Measurements from ENCODE around the gene SERTAD1. TPM values are rescaled to one million over a fixed set of nuclear protein-coding genes. Genes with fewer than 3 reads are reported as not detected.

SERTAD1 gene
- total RNA-seq, 1 donor from 2014 or later: 13.8 TPM

DNA sequence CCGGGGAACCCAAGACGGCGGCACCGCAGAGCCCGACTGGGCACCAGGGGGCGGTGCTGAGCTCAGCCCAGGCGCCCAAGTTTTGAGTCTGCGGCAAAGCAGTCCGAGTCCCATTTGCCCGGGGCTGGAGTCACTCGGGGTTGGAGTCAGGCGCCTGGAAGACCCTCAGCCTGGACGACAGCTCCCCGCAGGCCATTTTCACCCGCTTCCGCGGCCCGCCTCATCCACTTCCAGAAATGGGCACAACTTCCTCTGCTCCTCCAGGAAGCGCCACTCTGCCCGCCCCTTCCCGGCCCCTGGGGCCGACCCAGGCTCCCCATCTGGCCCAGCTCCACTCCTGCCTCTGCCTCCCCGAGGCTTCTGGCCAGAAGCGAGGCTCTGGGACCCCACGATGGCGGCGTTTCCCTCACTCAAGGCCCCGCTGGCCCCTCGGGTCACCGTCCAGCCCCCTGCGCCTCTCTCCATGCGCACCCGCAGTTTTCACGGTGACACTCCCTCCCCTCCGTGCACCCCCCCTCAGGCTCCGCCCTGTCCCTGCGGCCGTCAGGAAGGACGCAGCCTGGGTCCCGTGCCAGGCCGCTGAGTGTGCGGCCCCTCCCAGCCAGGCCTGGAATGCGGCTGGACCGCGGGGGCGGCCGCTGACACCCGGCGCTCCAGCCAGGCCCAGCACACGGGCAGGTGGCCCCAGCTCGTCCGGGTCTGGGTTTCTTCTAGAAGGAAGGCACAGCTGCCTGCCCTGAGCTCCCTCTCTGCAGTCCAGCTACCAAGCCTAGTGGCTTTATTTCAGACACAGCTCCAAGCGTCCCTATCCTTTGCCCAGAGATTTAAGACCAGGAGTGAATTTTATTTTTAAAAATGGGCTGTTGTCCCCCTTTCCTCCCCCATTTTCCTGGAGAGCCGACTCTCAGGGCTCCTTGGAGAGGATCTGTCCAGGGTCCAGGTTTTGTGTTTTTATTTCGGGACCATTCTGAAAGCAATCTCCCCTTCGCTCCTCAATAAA lies 4.7 kb downstream of the SERTAD1 start:
- H3K9me3 Mint-ChIP-seq (ENCODE audit: unreplicated experiment): no peaks in the 10 kb centered on the region
- H3K36me3 Mint-ChIP-seq (ENCODE audit: unreplicated experiment): peaks cover 3% of the 10 kb centered on the region
- no peaks in the 10 kb centered on the region for H3K27me3 Mint-ChIP-seq (ENCODE audit: unreplicated experiment)
- H3K27ac Mint-ChIP-seq (ENCODE audit: unreplicated experiment): peak overlapping the region; percentile 92
- TF ChIP-seq, protein P1, sequence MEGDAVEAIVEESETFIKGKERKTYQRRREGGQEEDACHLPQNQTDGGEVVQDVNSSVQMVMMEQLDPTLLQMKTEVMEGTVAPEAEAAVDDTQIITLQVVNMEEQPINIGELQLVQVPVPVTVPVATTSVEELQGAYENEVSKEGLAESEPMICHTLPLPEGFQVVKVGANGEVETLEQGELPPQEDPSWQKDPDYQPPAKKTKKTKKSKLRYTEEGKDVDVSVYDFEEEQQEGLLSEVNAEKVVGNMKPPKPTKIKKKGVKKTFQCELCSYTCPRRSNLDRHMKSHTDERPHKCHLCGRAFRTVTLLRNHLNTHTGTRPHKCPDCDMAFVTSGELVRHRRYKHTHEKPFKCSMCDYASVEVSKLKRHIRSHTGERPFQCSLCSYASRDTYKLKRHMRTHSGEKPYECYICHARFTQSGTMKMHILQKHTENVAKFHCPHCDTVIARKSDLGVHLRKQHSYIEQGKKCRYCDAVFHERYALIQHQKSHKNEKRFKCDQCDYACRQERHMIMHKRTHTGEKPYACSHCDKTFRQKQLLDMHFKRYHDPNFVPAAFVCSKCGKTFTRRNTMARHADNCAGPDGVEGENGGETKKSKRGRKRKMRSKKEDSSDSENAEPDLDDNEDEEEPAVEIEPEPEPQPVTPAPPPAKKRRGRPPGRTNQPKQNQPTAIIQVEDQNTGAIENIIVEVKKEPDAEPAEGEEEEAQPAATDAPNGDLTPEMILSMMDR (IDR thresholded peaks at IDR 0.05): peak; percentile 99
- peak overlapping the region; percentile 80 for H3K4me3 Mint-ChIP-seq (ENCODE audit: unreplicated experiment)
- peak; percentile 96 for DNase-seq (ENCODE audit: extremely low spot score, unreplicated experiment)
- H3K4me1 Mint-ChIP-seq (ENCODE audit: unreplicated experiment): peaks cover 33% of the 10 kb centered on the region

DNA sequence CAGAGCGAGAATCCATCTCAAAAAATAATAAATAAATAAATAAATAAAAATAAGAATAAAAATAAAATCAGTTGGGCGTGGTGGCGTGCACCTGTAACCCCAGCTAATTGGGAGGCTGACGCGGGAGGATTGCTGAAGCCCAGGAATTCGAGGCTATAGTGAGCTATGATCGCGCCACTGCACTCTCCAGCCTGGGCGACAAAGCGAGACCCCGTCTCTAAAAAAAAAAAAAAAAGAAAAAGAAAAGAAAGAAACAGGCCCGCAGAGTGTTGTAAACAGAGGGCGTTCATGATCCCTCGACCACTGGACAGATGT lies 5.4 kb downstream of the SERTAD1 start:
- H3K27ac Mint-ChIP-seq (ENCODE audit: unreplicated experiment): peak overlapping the region; percentile 92
- no peak for DNase-seq (ENCODE audit: extremely low spot score, unreplicated experiment)
- H3K27me3 Mint-ChIP-seq (ENCODE audit: unreplicated experiment): no peaks in the 10 kb centered on the region
- TF ChIP-seq, protein P1 (IDR thresholded peaks at IDR 0.05): no peak
- peaks cover 3% of the 10 kb centered on the region for H3K36me3 Mint-ChIP-seq (ENCODE audit: unreplicated experiment)
- H3K9me3 Mint-ChIP-seq (ENCODE audit: unreplicated experiment): no peaks in the 10 kb centered on the region
- peak overlapping the region; percentile 80 for H3K4me3 Mint-ChIP-seq (ENCODE audit: unreplicated experiment)
- peaks cover 34% of the 10 kb centered on the region for H3K4me1 Mint-ChIP-seq (ENCODE audit: unreplicated experiment)

DNA sequence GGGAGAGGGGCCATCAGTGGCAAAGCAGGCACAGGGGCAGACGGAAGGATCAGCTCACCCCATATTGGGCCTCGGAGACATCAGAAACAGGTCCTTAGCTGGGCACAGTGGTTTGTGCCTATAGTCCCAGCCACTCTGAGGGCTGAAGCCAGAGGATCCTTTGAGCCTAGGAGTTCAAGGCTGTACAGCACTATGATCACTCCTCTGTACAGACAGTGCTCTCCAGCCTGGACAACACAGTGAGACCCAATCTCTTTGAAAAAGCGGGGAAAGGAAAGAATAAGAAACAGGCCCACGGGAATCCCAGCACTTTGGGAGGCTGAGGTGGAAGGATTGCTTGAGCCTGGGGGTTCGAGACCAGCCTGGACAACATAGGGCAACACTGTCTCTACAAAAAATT lies 6.0 kb downstream of the SERTAD1 start:
- Mint-ChIP-seq H3K9me3 (ENCODE audit: unreplicated experiment) (no peaks in the 10 kb centered on the region), H3K36me3 (ENCODE audit: unreplicated experiment) (peaks cover 3% of the 10 kb centered on the region), H3K4me3 (ENCODE audit: unreplicated experiment) (peak overlapping the region; percentile 11), H3K27me3 (ENCODE audit: unreplicated experiment) (no peaks in the 10 kb centered on the region), H3K4me1 (ENCODE audit: unreplicated experiment) (peaks cover 40% of the 10 kb centered on the region), H3K27ac (ENCODE audit: unreplicated experiment) (peak overlapping the region; percentile 40)
- TF ChIP-seq, protein P1 (IDR thresholded peaks at IDR 0.05): no peak
- no peak for DNase-seq (ENCODE audit: extremely low spot score, unreplicated experiment)

DNA sequence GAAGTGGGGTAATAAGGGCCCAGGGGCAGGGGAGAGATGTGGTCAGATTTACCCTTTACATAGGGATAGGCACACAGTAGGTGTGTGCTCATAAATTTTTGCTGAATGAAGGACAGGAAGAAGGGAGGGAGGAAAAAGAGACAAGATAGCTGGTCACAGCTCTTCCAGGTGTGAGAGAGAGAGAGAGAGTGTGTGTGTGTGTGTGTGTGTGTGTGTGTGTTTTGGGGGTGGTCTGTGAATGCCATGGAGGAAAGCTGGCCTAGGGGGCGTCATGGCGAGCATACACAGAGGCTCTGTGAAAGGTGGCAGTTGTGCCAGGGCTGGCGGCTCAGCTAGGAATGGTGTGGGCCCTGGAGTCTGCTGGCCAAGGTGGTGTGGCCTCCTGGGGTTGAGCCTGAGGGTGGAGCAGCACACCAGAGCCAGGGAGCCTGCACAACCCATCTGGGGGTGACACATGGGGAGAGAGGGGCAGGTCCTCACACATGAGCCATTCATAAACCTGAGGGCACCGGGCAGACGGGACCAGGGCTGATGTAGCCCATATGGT lies 6.7 kb downstream of the SERTAD1 start:
- Mint-ChIP-seq H3K36me3 (ENCODE audit: unreplicated experiment) (peaks cover 3% of the 10 kb centered on the region), H3K9me3 (ENCODE audit: unreplicated experiment) (no peaks in the 10 kb centered on the region), H3K27ac (ENCODE audit: unreplicated experiment) (peak overlapping the region; percentile 23), H3K27me3 (ENCODE audit: unreplicated experiment) (no peaks in the 10 kb centered on the region), H3K4me3 (ENCODE audit: unreplicated experiment) (peak overlapping the region; percentile 11), H3K4me1 (ENCODE audit: unreplicated experiment) (peaks cover 42% of the 10 kb centered on the region)
- no peak for DNase-seq (ENCODE audit: extremely low spot score, unreplicated experiment)
- TF ChIP-seq, protein P1 (IDR thresholded peaks at IDR 0.05): no peak

DNA sequence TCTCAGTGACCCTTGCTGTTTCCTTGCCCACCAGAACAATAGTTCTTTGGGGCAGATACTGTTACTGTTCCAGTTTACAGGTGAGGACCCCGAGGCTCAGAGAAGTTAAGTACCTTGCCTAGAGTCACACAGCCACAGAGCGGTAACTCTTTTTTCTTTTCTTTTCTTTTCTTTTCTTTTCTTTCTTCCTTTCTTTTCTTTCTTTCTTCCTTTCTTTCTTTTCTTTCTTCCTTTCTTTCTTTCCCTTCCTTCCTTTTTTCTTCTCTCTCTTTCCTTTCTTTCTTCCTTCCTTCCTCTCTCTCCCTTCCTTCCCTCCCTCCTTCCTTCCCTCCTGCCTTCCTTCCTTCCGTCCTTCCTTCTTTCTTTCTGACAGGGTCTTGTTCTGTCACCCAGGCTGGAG lies 7.8 kb downstream of the SERTAD1 start:
- Mint-ChIP-seq H3K4me1 (ENCODE audit: unreplicated experiment) (peaks cover 45% of the 10 kb centered on the region), H3K27me3 (ENCODE audit: unreplicated experiment) (no peaks in the 10 kb centered on the region)

More for the DNA sequence above, 7.8 kb downstream of the SERTAD1 start:
- peak overlapping the region; percentile 78 for H3K27ac Mint-ChIP-seq (ENCODE audit: unreplicated experiment)
- H3K36me3 Mint-ChIP-seq (ENCODE audit: unreplicated experiment): peaks cover 3% of the 10 kb centered on the region
- no peak for DNase-seq (ENCODE audit: extremely low spot score, unreplicated experiment)
- TF ChIP-seq, protein P1 (IDR thresholded peaks at IDR 0.05): no peak
- H3K9me3 Mint-ChIP-seq (ENCODE audit: unreplicated experiment): no peaks in the 10 kb centered on the region
- no peak overlapping the region for H3K4me3 Mint-ChIP-seq (ENCODE audit: unreplicated experiment)
